Central memory CD4-positive, alpha-beta T cell (primary cell): ENCODE data around the gene HAO2.

Experiments
- DNase-seq: peaks from one replicate; pipeline ENCODE4 v3.0.0; 2022

HAO2 gene

GRCh38 chr1:119442756-119443155 lies 74.2 kb downstream of the HAO2 start:
- no peak for DNase-seq
